Vagina (tissue), 2 donors: ENCODE data around the gene B4GALNT3.

Experiments used
- POLR2A ChIP-seq, 2 donors: fragments of 450-650 bp; IDR thresholded peaks; one replicate each; pipeline ENCODE4 v1.6.1; 2017; ENCODE audit warnings: antibody characterized with exemption in 2 of 2, mild to moderate bottlenecking in 2 of 2, moderate library complexity in 2 of 2
- POLR2AphosphoS5 ChIP-seq, 2 donors: sonication (generic); formaldehyde crosslinking; IDR thresholded peaks; one replicate each; pipeline ENCODE4 v1.9.0; 2017; ENCODE audit warnings: antibody characterized with exemption in 2 of 2, mild to moderate bottlenecking in 2 of 2, low read depth in 1 of 2; ENCODE audit not compliant: insufficient read depth in 1 of 2
- TF ChIP-seq, protein P1 (sequence below), 3 experiments: fragments of 450-650 bp in 2 of 3; fragments of 200-600 bp in 1 of 3; sonication (generic) in 1 of 3; IDR thresholded peaks; one replicate each; pipeline ENCODE4 v1.5.1; 2017 to 2019; ENCODE audit warnings: antibody characterized with exemption in 3 of 3, mild to moderate bottlenecking in 2 of 3, moderate library complexity in 2 of 3

DNA sequence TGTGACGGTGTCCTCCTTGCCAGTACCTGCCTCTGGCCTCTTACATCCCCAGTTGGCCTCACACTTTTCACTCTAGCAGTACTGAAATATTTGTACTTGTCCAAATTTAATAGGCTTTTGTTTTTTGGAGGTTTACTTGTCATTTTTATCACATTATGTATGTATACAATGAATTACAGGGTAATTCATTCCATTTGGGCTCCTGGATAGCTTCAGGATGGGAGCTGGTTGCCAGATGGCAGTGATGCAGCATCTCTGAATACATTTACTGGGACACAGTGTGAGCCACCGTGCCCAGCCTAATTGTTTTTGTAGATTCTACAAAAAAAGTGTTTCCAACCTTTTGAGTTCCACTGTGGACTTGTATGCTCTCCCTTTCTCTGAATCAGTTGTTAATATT lies 44.9 kb upstream of the B4GALNT3 start:
- TF ChIP-seq, protein P1, sequence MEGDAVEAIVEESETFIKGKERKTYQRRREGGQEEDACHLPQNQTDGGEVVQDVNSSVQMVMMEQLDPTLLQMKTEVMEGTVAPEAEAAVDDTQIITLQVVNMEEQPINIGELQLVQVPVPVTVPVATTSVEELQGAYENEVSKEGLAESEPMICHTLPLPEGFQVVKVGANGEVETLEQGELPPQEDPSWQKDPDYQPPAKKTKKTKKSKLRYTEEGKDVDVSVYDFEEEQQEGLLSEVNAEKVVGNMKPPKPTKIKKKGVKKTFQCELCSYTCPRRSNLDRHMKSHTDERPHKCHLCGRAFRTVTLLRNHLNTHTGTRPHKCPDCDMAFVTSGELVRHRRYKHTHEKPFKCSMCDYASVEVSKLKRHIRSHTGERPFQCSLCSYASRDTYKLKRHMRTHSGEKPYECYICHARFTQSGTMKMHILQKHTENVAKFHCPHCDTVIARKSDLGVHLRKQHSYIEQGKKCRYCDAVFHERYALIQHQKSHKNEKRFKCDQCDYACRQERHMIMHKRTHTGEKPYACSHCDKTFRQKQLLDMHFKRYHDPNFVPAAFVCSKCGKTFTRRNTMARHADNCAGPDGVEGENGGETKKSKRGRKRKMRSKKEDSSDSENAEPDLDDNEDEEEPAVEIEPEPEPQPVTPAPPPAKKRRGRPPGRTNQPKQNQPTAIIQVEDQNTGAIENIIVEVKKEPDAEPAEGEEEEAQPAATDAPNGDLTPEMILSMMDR (IDR thresholded peaks at IDR 0.05) = no peak
- TF ChIP-seq POLR2A (IDR thresholded peaks at IDR 0.05) (no peak), POLR2AphosphoS5 (IDR thresholded peaks at IDR 0.05; ENCODE audit: insufficient read depth in 1 of 2, low read depth in 1 of 2) (no peak)
